ENCODE data around the gene LRRC56. TPM values are rescaled to one million over a fixed set of nuclear protein-coding genes. Genes with fewer than 3 reads are reported as not detected.
"Not testable (repeated sequence)": the region's sequence is repeated elsewhere in the genome, so short reads cannot be mapped to it uniquely, and the experiment has no call there.

LRRC56 gene
- total RNA-seq, 6 experiments from 2014 or later, result 0.23 to 0.83 (median 0.55) TPM

DNA sequence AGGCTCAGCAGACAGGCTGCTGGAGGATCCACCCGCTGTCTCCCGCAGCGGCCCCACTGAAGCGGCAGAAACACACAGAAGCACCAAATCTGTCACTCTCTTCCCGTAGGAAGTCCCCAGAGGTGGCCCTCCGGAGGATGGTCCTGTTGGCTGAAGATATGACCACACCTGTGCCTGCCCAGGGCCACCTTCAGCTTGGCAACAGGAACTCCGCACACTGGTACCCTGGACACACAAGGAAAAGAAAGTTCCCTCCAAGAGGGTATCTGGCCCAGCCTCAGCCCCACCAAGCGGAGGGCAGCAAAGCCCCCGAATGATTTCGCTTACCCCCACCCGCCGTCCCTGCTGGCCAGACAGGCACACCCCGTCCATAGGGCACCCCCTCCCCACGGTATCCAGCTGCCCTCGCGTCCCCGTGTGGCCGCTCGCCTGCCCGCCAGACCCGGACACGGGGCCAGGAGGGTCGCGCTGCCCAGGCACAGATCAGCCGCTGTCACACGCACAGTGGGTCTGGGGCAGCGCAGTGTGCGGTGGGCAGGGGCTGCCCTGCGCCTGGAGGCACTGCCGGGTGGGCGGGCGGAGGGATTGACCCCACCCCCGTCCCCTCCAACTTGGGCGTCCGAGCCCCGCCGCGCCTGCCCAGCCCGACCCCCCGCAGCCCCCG, 30.4 kb downstream of the LRRC56 start:
- H3K9me3 Mint-ChIP-seq, result no peaks in the 10 kb centered on the region
- DNase-seq, result no peak
- H3K27ac Mint-ChIP-seq, result no peak overlapping the region
- no peaks in the 10 kb centered on the region for H3K27me3 Mint-ChIP-seq (ENCODE audit: insufficient read depth)
- H3K4me1 Mint-ChIP-seq (ENCODE audit: low read depth), result no peaks in the 10 kb centered on the region
- H3K36me3 Mint-ChIP-seq (ENCODE audit: low read depth), result no peaks in the 10 kb centered on the region
- TF ChIP-seq CTCF (IDR thresholded peaks at IDR 0.05), result no peak
- H3K4me3 Mint-ChIP-seq, result peak overlapping the region; percentile 88

DNA sequence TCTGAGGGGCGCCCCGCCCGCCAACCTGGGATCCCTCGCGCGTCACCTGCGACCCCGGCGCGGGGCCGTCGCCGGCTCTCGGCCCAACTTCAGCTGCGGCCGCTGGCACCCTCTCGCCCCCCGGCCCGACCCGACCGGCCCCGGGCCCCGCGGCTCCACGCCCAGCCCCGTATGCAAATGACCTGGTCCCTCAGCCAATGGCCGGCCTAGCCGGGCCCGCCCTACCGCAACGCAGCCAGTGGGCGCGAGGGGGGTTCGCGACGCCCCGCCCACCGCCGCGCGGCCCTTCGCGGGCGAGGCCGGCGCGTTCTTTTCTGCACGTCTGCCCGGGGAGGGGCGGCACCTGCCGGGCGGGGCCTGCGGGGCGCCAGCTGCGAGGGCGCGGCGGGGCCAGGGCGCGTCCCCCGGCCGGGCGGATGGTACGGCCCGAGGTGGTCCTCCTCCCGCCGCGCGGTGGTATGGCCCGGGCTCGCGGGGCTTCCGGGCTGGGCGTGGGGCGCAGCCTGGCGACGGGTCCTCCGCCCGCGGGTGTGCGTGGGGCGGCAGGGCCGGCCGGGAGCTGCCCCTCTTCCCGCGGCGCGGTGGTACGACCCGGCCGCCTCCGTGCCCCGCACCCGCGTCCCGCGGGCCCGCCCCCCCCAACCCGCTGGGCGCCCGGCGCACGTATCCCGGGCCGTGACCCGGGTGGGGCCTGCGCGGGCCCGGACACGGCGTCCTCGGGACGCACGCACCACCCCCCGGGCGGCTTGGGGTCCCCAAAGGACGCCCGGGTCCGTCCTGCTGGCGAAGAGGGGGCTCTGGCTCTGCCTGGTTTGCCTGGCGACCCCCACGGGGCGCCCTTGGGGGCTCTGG, 31.2 kb downstream of the LRRC56 start:
- Mint-ChIP-seq H3K4me3 (peak overlapping the region; percentile 77), H3K36me3 (ENCODE audit: low read depth) (no peaks in the 10 kb centered on the region), H3K9me3 (no peaks in the 10 kb centered on the region), H3K4me1 (ENCODE audit: low read depth) (no peaks in the 10 kb centered on the region), H3K27me3 (ENCODE audit: insufficient read depth) (no peaks in the 10 kb centered on the region), H3K27ac (peak overlapping the region; percentile 49; the same call in 1 of the 2 replicates)
- DNase-seq, result peak; percentile 84
- no peak for TF ChIP-seq CTCF (IDR thresholded peaks at IDR 0.05)

DNA sequence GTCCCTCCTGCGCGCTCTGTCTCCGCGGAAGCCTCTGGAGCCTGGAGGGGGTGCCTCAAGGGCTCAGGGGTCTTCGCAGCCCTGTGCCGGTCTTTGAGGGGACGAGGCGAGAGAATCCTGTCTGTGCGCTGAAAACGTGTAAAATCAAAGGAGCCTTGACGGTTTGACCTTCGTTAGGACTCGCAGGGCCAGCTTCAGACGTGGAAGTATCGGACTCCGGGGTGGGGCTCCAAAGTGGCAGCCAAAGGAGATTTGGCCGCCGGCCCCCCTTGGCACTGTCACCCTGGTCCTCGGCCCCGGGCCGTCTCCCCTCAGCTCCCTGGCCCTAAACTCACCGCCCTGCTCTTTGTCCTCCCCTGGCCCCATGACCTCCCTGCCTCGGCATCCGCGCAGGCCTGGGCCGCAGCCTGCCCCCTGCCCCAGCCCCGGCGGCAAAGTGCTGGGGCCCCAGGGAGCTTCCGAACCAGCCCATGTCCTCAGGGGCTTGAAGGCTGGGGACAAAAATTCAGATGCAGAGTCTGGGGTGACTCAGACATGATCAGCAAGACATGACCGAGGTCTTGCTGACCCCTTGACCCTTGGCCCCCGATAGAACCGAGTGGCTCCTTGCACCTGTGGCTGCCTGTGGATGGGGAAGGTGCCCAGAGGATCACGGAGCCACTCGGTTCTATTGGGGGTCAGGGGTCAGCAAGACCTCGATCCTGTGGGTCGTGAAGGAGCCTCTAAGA, 32.0 kb downstream of the LRRC56 start:
- peak overlapping the region; percentile 49; the same call in 1 of the 2 replicates for H3K27ac Mint-ChIP-seq
- DNase-seq, result no peak
- H3K4me1 Mint-ChIP-seq (ENCODE audit: low read depth), result no peaks in the 10 kb centered on the region; the same call in 1 of the 2 replicates
- no peaks in the 10 kb centered on the region for H3K36me3 Mint-ChIP-seq (ENCODE audit: low read depth)
- H3K4me3 Mint-ChIP-seq, result peak overlapping the region; percentile 77
- H3K27me3 Mint-ChIP-seq (ENCODE audit: insufficient read depth), result peaks cover 3% of the 10 kb centered on the region; the same call in 1 of the 2 replicates
- TF ChIP-seq CTCF (IDR thresholded peaks at IDR 0.05), result no peak
- H3K9me3 Mint-ChIP-seq, result no peaks in the 10 kb centered on the region

- no peak overlapping the region for H3K4me3 Mint-ChIP-seq
- no peak overlapping the region for H3K27ac Mint-ChIP-seq
- no peaks in the 10 kb centered on the region for H3K36me3 Mint-ChIP-seq (ENCODE audit: low read depth)
- no peak for DNase-seq
- peaks cover 3% of the 10 kb centered on the region; the same call in 1 of the 2 replicates for H3K27me3 Mint-ChIP-seq (ENCODE audit: insufficient read depth)
- no peaks in the 10 kb centered on the region for H3K9me3 Mint-ChIP-seq
- peaks cover 6% of the 10 kb centered on the region for H3K4me1 Mint-ChIP-seq (ENCODE audit: low read depth)
- no peak for TF ChIP-seq CTCF (IDR thresholded peaks at IDR 0.05)
Measured at GRCh38 chr11:571802-572185, 34.5 kb downstream of the LRRC56 start.

DNA sequence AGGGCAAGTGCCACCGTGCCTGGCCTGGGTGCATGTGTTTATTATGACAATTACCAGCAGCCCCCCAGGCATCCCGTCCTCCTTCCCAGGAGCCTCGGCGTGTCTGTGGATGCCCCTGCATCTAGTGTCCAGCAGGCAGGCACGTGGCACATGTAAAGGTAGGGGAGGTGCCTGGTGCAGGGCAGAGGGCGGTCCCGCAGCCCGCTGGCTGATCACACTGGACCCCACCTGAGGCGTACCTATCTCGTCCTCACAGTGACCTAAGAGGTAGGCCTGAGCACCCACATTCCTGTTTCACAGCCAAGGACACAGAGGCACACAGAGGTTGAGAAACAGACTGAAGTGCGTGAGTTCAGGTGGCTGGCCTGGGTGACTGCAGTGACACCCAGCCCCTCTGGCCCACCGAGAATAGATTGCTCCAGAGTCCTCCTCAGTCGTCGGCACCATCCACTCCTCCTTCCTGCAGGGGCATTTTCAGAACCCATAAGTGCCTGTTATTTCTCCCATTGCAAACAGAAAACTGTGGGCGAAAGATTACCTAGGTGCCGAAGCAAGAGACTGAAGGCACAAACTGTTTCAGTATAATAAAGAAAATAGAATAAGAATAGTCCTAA, 35.9 kb downstream of the LRRC56 start:
- no peak overlapping the region for H3K27ac Mint-ChIP-seq
- H3K4me3 Mint-ChIP-seq, result no peak overlapping the region
- no peak for DNase-seq
- peaks cover 17% of the 10 kb centered on the region for H3K4me1 Mint-ChIP-seq (ENCODE audit: low read depth)
- no peak for TF ChIP-seq CTCF (IDR thresholded peaks at IDR 0.05)
- H3K36me3 Mint-ChIP-seq (ENCODE audit: low read depth), result peaks cover 6% of the 10 kb centered on the region; the same call in 1 of the 2 replicates
- peaks cover 3% of the 10 kb centered on the region; the same call in 1 of the 2 replicates for H3K27me3 Mint-ChIP-seq (ENCODE audit: insufficient read depth)
- no peaks in the 10 kb centered on the region for H3K9me3 Mint-ChIP-seq

DNA sequence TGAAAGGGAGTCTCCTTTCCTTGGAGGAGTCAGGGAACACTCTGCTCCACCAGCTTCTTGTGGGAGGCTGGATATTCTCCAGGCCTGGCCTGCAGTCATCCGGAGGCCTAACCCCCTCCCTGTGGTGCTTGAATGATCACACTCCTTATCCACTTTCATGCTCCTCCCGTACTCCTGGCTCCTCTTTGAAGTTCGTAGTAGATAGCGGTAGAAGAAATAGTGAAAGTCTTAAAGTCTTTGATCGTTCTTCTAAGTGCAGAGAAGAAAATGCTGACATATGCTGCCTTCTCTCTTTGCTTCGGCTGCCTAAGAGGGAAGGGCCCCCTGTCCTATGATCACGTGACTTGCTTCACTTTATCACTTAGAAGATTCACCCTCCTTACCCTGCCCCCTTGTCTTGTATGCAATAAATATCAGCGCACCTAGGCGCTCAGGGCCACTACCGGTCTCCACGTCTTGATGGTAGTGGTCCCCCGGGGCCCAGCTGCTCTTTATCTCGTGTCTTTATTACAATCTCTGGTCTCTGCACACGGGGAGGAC, 36.8 kb downstream of the LRRC56 start:
- not testable (repeated sequence) for DNase-seq; H3K9me3 Mint-ChIP-seq; H3K27me3 Mint-ChIP-seq (ENCODE audit: insufficient read depth); H3K27ac Mint-ChIP-seq; H3K4me3 Mint-ChIP-seq; H3K36me3 Mint-ChIP-seq (ENCODE audit: low read depth)
- peaks cover 25% of the 10 kb centered on the region for H3K4me1 Mint-ChIP-seq (ENCODE audit: low read depth)

Measured in HFFc6 (cell line).